PC-9 (cell line): ENCODE results near the gene SLC24A4.

ENCODE experiments used
- CTCF ChIP-seq: fragments of 200-600 bp; sonication (generic); conservative IDR thresholded peaks from 2 replicates; pipeline ENCODE4 v1.6.1; 2017; ENCODE audit warnings: mixed run types, antibody characterized with exemption, mild to moderate bottlenecking, moderate library complexity
- EZH2 ChIP-seq: fragments of 200-600 bp; sonication (generic); IDR thresholded peaks from 2 replicates; pipeline ENCODE4 v1.8.0; 2017; ENCODE audit warnings: antibody characterized with exemption, low read depth

GRCh38 chr14:92339426-92339825, 16.5 kb downstream of the SLC24A4 start:
- TF ChIP-seq CTCF (no peak), EZH2 (no peak)
